ENCODE measurements around the gene PAPPA.

PAPPA gene

DNA sequence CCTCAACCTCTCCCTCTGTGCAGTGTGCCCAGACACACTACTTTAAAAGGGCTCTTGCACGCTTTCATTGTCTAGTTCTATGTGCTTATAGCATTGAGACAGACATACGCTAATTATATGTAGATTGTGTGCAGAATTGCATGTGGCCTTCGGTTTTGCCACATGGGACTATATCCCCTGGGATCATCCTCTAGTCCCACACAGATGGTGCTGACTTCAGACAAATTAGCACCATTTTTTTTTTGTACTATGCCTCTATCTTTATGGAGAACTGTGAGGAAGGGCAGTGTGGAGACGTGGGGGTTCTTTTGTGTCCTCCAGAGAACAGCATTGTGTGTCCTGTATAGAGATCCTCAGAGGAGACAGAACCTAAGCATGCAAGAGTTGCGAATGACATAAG is 29.3 kb downstream of the PAPPA start:
- DNase-seq (ENCODE audit: low spot score), result no peak

DNA sequence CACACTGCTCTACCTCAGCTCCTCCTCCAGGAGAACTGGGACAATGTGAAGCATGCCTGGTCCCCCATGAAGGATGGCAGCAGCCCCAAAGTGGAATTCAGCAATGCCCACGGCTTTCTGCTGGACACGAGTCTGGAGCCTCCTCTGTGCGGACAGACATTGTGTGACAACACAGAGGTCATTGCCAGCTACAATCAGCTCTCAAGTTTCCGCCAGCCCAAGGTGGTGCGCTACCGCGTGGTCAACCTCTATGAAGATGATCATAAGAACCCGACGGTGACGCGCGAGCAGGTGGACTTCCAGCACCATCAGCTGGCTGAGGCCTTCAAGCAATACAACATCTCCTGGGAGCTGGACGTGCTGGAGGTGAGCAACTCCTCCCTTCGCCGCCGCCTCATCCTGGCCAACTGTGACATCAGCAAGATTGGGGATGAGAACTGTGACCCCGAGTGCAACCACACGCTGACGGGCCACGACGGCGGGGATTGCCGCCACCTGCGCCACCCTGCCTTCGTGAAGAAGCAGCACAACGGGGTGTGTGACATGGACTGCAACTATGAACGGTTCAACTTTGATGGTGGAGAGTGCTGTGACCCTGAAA is 34.1 kb downstream of the PAPPA start:
- no peak for DNase-seq (ENCODE audit: low spot score)

DNA sequence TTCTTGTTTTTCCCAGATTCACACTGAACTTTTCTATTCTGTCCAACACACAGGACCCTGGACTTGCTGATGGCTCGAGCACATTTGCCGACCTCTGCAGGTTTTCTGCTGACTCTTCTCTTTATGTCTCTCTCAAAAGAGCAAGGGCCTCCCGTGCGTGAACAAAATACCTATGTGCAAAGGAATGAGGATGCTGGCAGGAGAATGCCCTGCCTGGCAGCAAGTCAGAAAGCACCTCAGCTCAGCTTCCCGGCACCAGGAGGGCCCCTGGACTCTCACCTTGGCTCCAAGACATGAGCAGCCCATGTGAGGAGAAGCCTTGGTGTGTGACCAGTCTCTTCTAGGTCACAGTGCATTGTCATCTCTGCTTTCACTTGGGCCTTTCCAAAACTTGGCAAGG is 36.1 kb downstream of the PAPPA start:
- peak; percentile 94 for DNase-seq (ENCODE audit: low spot score)

DNA sequence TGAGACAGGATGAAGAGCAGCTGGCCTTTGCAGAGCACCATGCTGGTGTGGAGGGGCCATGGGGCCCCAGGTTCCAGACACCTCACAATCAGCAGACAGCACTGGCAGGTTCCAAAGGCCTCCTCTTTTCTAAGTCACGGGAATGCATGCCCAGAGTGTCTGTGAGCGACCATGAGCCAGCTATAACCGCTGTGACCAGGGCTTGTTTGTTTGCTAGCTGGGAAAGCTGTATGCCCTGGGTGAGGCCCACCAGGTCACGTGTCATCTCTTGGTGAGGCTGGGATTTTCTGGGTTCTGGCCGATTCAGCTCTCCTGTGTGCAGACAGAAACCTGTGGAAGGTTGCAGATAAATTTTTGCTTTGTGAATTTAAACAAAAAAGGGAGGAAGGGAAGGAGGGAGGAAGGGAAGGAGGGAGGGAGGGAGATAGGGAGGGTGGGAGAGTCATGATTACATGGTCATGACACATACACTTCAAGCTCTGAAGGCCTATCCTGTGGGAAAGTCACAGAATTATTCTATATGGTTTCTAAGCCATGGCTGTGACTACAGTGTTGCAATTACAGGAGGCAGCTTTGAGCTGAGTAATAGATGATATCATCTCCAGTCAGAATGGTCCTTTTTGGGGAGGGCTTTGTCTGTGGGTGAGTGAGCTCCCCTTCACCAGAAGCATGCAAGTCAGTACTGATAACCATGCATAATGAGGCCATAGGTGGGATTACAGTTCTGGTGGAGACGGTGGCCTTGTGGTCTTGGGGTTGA is 37.2 kb downstream of the PAPPA start:
- peak; percentile 92 for DNase-seq (ENCODE audit: low spot score)

DNA sequence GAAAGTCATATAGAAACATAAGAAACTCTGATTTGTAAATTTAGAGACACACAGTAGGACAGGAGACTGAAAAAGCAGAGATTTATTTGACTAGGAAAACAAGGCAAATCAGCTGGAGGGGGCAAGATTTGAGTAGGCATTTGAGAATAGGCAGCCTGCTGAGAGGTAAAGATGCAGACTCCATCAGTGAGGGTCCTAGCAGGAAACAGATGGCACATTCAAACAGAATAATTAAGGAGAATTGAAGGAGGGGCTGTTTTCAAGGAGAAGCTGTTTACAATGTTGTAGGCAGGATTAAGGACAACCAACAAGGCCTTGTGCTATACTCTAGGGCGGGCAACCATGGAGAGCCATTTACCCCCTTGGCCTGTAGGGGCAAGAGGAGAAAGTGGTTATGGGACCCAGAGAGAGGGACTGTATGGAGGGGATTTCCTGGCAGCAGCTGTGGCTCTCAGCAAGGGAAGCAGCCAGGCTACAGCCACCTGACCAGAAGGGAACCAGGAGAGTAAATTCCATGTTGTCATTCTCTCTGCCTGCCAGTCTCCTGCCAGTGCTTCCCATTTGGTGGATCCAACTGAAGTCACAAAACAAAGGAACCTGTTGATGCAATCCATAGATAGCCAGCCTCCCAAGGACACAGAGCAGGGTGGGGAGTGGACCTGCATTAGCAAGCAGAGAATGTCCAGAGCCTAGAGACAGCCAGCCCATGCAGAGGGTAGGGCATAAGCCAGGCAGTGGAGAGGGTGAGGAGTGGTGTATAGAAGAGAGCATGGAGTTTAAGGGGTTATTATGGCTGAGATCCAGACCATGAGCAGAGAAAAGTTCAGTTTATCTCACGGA is 38.2 kb downstream of the PAPPA start:
- peak; percentile 39 for DNase-seq (ENCODE audit: low spot score)

DNA sequence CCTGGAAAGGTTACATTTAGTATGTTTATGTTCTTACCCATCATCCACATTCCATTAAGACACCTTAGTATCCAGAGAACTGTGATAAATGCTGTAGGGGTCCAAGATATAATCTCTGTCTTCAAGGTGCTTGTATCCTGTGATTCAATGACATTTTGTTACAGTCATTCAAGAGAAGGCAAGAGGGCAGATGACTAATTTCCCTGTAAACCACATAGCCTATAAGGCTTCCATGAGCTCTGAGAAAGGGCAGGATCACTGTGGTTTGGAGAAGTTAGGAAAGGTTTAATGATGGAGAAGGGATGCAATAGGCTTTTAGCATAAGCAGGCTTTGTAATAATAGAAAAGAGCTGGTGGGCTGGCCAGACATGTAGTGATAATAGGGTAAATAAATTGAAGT is 40.0 kb downstream of the PAPPA start:
- DNase-seq (ENCODE audit: low spot score), result peak; percentile 82

DNA sequence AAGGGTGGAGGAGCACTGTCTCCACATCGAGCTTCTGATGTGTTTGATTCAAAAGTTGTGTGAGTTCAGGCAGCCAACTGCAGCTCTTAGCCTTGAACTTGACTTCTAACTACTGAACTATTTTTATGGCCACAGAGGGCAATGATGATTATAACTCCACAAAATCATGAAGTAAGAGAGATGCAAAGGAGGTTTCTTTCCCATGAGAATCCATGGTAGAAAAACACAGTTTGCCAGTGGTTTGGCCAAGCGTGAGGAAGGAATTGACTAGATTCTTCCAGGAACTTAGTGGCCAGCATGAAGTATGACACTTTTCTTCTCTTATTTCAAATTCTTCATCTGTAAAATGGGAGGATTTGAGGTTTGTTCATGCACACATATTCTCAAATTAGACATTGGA is 43.2 kb downstream of the PAPPA start:
- no peak for DNase-seq (ENCODE audit: low spot score)

DNA sequence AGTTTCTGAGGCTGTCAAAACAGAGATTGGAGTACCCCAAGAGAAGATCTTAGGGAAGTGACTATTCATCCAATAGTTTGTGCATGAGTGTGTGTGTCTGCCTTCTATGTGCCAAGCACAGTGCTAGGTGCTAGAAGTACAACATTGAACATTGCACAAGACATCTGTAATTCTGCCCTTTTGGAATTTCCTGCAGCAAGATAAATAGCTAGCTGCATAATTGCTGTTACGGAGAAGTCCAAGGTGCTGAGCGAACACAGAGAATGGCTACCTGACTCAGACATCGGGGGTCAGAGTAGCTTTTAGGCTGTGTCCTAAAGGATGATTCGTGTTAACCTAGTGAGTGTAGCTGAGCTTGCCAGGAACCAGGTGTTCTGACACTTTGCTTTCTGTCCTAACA is 44.8 kb downstream of the PAPPA start:
- DNase-seq (ENCODE audit: low spot score), result peak; percentile 70

DNA sequence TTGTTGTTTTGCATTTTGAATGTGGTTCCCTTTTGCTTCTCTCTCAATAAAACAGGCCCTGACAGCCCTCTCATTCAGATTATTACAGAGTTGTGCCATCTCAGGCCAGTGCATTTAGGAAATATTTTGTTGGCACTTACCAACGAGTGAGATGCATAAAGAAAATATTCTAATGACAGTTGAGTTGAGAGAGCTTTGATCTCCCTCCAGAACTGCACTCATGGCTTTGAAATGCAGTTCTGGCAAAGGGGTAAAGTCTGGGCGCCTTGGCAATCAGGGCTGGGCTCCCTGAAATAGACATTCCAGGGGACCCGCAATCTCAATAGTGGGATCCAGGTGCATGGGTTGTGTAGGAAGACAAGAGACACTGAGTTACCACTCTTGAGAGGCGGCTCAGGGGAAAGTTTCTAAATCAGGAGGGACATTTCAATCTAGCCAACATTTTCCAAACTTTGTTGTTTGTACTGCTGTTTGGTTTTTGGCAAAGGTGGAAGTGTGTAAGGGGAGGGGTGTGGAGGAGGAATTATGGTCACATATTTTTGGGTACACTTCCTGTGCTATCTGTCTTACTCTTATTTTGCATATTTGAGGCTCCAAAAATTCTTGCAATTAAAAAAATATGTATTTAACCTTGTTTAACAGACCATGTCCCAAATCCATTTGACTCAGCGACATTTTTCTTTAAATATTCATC is 48.8 kb downstream of the PAPPA start:
- DNase-seq (ENCODE audit: low spot score), result no peak

DNA sequence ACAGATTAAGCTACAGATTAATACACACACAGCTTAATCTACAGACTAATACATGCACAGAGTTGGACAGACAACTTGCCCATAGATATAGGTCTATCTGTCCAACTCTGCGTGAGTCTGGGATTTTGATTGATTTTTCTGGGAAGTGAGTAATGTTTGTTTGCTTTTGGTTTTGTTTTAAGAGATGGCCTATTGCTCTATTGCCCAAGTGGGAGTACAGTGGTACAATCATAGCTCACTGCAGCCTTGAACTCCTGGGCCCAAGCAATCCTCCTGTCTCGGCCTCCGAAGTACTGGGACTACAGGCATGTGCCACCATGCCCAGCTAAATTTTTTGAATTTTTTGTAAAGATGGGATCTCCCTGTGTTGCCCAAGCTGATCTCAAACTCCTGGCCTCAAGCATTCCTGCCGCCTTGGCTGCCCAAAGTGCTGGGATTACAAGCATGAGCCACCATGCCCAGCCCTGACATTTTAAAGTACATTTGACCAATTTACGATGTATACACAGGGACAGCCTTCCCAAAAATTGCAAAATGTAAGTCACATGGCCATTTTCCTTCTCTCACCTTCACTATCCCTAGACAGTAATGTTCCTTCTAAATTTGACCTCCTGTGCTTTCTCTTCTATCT is 50.8 kb downstream of the PAPPA start:
- no peak for DNase-seq (ENCODE audit: low spot score)

DNA sequence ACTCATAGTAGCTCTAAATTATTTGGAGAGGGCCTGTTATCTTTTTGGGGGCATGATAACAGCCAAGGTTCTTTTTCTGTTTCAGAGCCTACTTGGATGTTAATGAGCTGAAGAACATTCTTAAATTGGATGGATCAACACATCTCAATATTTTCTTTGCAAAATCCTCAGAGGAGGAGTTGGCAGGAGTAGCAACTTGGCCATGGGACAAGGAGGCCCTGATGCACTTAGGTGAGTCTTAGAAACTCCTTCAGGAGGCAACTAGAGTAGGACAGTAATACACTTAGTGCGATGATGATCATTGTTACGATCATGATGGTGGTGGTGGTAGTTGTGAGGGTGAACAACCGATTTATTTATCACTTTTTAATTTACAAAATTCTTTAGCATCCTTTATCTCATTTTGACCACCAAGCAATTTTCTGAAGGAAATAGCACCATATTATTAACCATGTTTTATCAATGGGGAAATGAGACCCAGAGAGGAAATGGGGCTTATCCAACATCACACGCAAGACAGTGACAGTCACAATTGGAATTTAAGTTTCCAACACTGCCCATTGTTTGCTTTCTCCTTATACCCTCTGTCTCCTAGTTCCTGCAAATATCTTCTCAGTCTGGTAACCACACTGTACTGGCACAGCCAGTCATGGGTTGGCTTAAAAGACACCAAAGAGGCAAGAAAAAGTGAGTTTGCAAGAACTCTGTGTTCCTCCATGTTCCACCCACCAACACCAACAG is 54.0 kb downstream of the PAPPA start:
- DNase-seq (ENCODE audit: low spot score), result peak; percentile 72

DNA sequence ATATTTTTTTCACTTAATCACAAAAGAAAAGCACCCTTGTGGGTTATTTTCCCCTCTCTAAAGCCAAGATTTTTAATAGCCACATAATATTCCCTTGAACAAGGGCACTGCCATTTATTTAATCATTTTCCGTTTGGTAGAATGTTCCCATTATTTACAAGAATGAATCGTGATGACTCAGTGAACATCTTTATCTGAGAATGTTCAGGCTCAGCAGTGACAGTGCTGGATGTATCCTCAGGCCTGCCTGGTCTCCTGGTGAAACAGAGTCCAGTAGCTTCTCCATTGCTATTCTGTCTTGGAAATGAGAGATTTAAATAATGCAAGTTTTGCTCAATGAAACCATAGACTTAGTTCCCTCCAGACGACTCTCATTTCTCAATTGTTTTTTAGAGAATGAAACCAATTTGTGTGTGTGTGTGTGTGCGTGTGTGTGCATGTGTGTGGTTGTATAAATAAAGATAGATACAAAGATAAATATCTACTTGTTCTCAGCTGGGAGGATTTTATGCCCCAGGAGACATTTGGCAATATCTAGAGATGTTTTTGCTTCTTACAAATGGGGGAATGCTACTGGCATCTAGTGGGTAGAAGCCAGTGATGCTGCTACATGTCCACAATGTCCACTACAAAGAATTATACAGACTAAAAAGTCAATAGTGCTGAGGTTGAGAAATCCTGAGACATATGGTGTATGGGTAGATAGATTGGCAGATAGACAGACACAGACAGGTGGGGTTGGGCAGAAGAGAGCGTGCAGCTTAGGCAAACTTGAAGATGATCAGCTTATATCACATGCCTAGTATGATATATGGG is 55.0 kb downstream of the PAPPA start:
- DNase-seq (ENCODE audit: low spot score), result peak; percentile 38

DNA sequence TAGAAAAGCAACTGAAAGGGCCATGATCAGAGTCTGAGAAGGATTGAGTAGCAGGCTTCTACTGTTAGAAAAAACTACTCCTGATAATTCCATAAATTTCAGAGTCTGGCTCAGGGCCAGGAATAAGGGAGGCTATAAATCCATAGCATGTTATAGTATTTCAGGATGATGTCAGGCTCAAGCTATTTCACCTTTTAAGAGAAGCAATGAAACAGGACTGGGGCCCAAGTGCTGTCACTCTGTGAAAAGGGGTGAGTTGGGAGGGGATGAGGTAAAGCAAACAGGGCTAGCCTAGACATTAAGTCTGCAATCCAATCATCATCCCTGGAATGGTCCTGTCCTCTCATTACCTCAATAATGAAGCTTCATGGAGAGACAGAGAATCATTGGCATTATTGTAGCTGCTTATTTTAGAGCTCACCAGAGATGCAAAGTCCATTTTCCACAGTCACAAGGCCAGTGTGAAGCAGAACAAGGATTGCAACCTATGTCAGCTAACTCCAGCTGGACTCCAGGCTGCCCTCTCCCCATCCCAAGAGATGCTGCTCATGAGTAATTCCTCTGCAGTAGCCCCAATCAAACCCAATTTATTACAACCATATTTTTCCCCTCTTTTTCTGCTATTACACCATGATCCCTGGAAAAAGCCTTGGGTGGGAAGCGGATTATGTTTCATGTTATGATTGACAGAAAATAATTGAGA is 56.0 kb downstream of the PAPPA start:
- no peak for DNase-seq (ENCODE audit: low spot score)

DNA sequence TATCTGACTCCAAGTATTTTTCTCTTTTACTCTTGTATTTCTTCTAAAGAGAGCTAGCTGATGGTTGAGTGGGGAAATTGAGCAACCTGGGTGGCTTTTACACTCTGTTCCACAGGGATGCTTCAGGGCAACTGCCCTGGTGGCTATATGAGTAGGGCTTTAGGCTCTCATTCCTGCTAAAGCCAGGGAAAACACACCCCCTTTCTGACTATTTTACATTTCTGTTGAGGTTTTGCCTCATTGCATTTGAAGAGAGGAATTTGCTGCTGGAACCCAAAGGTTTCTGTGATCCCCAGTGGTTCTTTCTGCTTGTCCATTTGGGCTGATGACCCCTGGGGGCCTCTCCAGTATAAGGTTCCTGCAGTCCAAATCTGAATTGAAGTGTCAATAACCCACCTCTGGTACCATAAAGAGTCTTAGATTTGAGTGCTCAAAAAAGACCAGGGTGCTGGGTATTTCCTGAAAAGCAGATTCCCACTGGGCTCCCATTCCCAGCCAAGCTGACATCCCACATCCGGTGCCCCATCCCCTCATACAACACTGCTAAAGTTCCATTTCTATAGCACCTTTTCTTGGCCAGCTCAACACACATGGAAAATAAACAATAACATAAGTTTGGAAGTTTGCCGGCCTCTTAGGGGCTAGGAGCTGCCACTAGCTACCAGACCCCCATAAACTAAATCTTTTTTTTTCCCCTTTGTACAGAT is 59.5 kb downstream of the PAPPA start:
- DNase-seq (ENCODE audit: low spot score), result no peak

DNA sequence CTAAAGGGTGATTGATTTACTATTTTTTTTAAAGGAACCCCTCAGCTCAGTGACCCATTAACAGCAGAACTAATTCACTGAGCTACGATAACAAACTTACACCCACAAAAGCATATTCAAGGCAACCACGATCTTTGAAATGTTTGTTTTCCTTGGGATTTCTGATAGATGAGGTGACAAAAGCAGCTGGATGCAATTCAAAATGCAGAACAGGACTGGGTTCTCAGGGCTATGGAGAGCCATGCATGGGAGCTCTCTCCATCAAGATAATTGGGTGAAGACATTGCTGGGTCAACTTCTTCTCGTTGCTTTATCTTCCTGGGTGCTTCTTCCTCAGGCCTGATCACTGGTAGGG is 60.1 kb downstream of the PAPPA start:
- no peak for DNase-seq (ENCODE audit: low spot score)

DNA sequence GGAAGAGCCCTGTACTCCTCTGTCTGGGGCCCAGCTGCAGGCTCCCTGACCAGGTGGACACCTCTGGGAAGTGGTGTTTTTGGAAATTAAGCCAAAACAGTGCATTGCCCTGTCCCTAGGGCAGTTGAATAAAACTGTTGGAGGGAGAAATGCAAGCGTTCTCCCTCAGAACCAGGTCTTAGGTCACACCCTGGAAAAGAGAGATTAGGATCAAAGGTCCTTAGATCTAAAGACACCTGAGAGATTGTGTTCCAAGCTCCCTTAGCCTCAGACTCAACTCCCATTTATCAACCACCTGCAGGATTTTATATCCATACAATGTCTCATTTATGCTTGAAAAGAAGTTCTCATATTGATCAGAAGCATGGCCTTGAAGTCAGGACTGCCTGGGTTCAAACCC is 64.8 kb downstream of the PAPPA start:
- no peak for DNase-seq (ENCODE audit: low spot score)

DNA sequence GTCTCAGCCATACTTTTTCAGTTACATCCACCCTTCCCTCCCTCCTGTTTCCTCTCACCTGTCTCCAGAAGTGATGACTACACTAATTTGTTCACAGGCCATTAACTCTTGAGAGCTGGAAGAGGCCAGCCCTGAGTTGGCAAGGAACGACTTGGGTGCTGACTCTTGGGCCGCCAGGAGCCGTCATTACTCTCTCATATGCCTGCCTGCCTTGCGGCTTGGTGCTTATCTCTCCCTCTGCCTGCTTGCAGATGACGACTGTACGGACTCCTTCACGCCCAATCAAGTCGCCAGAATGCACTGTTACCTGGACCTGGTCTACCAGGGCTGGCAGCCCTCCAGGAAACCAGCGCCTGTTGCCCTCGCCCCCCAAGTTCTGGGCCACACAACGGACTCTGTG is 66.1 kb downstream of the PAPPA start:
- peak; percentile 98 for DNase-seq (ENCODE audit: low spot score)

DNA sequence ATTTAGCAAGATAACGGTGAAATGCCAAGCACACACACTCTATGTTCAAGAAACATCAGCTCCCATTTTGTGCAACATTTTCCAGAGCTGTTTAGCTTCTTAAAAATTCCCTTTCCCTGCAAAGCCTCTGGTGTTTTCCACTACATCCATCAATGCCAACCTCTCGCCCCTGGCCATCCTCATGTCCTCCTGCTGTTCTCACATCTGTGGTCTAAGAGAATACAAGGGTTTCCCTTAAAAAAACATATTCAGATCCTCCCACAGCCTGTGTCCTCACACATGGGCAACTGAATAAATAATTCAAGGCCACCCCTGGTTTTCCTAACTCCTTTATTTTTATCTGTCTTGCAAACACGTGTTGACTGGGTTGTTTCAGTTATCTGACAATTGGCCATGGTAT is 70.3 kb downstream of the PAPPA start:
- no peak for DNase-seq (ENCODE audit: low spot score)

DNA sequence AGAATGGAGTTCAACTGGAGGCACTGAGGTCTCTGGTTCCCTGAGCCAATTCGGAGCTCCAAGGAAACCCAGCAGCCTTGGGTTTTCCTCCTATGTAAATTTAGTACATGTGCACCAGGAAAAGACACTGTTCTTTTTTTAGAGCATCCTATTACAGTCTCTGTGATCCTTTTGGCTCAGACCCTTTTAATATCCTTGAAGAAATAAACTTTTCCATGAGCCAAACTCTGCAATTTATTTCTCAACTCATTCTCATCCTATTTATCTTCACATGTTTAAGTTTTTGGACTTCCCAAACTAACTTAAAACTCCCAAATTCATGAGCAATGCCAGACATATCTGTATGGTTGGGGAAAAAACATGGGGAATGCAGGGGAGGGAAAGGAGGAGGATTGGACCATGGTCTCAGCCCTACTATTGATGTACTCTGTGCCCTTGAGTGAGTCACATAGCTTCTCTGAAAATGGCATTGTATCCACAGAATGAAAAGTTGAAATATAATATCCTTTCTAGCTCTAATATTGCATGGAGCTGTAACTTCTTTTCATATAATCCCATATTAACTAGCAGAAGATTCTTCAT is 76.6 kb downstream of the PAPPA start:
- no peak for DNase-seq (ENCODE audit: low spot score)
